T-helper 2 cell treated with Interferon-gamma antibody and Interleukin-4, amounts not matched to agents 100 ng/mL and 5 ng/mL, for 36 hours (primary cell): ENCODE data around the gene ERC1. TPM values are rescaled to one million over a fixed set of nuclear protein-coding genes. Genes with fewer than 3 reads are reported as not detected.
"Not testable (repeated sequence)": the region's sequence is repeated elsewhere in the genome, so short reads cannot be mapped to it uniquely, and the experiment has no call there.

Experiments
- intact Hi-C: fragments of 100-400 bp; cut with micrococcal nuclease; formaldehyde crosslinking; loops from one replicate; pipeline ENCODE4 v1.15.1; 2023
- total RNA-seq: library from RNA; stranded (reverse); gene quantifications from 2 replicates; pipeline ENCODE4 v1.2.3, GENCODE V29; 2022

The ERC1 gene
- total RNA-seq, 1 donor from 2014 or later: 51.5 TPM

DNA sequence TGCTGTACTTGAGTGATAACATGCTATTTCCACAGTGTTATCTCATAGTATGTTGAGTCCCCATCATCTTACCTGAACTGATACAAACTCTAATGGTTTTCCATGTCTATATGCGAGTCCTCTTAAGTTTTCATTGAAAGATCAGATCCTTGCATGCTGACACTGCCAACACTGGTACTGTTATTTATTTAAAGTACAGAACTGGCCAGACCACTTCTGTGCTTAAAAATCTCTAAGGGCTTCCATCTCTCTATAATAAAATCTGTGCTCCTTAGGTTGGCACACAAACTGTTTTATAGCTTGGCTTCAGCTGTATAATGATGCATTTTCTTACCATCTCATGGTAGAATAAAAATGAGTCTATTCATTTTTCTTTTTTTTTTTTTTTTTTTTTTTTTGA is 188.1 kb downstream of the ERC1 start:
- intact Hi-C loops: no loop called here

DNA sequence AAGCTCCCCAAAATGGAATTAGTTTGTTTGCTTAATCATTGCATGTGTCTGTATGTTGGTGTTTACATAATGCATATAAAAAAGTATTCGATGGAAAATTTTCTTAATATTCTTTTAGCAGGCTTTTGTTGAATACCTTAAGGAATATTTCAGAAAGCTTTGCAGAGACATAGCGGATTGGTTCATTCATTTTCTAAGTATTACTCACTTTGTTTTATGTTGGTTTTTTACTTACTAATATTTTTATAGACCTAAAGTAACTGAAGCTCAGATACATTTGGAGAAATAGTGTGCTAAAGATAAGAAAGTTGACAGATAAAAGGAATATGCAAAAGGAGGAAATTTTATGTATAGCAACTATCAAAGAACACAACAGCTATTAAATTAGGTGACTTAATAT is 191.0 kb downstream of the ERC1 start:
- intact Hi-C loops: no loop called here

DNA sequence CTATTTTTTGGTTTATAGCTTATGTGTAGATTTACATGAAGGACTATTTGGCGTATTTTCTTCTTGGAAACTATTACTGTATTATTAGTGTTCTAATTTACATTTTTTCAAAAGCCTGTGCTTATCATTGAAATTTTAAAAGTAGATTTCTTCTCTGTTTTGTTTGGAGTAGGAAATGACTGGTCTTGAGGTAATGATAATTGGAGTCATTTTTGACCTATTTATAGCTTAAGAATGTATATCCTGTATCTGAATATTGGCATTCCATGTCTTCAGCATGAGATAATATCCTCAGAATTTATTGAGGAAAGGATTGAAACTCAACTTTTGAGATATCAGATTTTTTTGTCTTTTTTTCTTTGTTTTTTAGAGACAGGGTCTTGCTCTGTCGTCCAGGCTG is 193.4 kb downstream of the ERC1 start:
- intact Hi-C loops: no loop called here

DNA sequence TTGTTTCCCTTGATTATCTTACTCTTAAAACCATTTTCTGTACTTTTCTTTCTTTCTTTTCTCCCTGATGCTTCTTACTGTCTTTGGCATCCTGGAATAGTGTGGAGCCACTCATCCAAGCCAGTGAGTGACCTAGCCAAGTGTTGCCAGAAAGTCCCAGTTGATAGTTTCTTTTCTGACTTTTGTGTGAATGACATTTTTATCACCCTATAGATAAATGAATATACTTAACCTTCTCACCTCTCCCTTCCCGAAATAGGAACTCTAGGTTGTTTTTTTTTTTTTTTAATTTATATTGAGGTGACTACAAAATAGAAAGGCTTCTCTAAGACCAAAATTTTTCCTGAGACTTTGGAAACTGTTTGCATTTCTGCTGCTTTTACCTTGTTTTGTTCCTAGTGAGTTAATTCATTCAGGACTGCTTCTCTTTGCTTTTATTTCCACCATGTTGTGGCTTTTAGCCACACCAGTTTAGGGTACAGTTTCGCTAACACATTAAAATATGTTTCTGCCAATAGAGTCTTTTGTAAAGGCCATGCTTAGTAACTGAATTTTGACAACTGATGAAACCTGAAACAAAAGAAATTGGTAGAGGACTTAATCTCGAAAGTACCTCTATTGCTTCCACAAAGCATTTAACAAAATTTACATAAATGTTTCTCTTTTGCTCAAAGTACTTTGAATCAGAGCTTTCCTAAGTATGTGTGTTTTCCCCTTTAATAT is 194.6 kb downstream of the ERC1 start:
- intact Hi-C loops: no loop called here

DNA sequence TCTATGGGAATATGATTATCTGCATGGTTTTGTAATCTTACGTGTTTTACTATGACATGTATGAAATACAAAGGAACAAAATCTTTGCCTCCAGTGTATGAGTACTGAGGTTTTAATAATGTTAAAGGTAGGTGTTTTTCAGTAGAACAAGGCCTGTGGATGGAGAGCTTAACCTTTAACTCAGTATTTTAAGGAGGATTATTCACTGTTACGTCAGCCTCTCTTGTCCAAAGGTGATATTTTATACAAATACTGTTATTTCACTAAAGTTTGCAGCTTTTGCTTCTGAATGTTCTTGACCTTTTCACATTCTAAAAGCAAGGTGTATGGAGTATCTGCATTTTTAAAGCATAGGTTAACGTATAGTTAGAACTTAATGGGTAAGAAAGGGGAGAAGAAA is 195.3 kb downstream of the ERC1 start:
- intact Hi-C loops: no loop called here

DNA sequence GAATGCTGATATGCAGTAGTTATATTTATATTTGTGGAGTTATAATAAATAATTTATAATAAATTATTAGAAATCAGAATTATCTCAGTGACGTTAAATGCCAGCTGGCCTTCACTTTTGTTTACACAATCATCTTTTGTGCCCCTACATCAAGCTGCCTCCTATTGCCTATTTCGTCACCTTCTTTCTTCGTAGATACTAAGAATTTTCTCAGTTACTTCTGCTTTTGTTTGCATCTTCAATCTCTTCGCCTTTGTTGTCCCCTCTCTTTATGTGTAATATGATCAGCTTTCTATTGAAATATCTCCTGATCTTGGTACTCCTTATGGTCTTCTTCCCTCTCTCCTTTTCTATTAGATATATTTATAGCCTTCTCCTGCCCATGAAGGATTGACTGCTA is 197.0 kb downstream of the ERC1 start:
- intact Hi-C loops: no loop called here

DNA sequence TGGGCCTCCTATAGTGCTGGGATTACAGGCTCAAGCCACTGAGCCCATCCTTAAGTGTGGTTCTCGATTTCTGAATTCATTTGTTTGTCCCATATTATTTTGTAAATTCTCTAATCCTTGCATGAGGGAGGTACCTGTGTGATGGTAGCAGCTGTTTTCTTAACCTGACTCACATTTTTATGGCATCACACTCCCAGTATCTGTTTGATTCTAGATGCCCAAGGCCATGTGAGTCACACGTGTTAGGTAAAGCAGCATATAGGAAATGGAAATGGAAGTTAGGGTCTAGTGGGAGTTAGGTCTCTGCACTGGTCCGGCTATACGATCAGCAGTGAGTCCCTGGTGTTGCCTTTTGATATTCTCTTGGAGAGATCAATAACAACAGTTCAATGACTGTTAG is 198.1 kb downstream of the ERC1 start:
- intact Hi-C loops: no loop called here

DNA sequence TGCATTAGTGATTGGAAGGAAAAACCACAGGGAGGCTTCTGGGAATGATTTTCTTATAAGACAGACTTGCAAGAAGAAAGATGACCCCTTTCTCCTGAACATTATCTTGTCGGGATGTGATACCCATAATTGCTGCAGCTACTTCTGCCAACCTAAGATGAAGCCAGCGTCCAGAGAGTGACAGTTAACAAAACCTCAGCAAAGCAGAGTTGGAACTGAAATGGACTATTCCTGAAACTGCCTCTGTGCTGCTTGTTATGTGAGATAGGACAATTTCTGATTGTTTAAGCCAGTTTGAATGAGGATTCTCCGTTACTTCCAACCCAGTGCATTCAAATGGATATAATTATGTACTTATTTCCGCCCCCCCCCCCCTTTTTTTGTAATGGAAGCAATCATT is 204.5 kb downstream of the ERC1 start:
- intact Hi-C loops: no loop called here

DNA sequence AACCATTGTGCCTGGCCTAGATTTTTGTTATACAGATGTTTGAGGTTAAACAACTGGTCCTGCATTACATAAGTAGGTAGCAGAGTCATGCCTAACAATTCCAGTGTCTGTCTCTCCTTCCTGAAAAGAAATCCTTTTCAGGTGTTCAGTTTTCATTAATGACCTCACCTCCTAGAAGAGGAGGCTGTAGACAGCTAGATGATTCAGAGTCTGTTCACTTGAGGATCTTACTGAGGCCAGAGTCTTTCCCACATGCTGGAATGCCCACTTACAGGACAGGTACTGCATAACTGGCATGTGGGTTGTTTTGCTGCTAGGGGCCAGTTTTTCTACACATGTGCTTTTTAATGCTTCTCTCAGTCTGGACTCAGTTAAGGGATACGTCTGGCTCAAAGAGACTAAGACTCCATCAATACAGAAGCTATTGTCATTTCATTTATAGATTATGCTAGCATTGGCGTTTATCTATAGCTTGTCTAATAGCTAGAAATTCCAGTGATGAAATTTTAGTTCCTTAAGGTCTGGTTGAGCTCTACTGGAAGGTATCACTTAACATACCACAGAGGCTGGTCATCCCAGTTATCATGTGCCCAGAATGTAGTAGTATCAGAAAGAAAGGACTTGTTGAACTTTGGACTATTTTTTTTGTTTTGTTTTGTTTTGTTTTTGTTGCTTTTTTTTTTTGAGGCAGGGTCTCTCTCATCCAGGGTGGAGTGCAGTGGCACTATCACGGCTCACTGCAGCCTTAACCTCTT is 206.4 kb downstream of the ERC1 start:
- intact Hi-C loops: no loop called here

DNA sequence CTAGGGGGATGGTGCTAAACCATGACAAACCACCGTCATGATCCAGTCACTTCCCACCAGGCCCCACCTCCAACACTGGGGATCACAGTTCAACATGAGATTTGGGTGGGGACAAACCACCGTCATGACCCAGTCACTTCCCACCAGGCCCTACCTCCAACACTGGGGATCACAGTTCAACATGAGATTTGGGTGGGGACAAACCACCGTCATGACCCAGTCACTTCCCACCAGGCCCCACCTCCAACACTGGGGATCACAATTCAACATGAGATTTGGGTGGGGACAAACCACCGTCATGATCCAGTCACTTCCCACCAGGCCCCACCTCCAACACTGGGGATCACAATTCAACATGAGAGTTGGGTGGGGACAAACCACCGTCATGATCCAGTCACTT is 207.8 kb downstream of the ERC1 start:
- intact Hi-C loops: not testable (repeated sequence)

DNA sequence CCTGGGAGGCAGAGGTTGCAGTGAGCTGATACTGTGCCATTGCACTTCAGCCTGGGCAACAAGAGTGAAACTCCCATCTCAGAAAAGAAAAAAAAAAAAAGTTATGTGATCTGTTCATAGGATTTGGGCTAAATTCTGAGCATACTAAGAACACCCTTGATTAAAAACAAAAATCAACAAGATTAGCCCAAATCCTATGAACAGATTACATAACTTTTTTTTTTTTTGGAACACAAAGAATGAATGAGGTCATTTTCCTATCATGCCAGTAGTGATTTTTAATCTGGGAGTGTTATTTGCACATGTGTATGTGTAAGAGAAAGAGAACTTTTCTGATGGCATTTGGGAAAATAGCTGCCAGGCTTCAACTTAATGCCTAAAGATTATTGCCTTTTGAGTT is 208.7 kb downstream of the ERC1 start:
- intact Hi-C loops: loop anchor here (10.0 kb wide), 2 partner anchors 85 to 395 kb away; partner anchors contain the start of gene FBXL14

DNA sequence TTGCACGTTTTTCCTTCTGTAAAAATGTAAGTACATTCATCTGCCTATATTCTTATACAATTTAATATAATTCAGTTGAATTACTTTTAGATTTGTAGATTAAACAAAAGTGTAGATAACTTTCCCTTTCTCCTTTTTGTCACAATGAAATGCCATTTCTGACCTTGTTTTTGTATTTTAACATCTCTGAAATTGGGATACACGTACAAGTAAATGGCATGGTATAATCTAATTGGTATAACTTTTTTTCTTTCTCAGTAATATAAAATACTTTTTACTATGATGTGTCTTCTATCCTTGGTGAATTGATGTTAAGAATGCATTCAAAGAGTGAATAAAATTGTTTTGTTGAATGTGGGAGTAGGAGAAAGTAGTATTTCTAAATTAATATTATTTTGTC is 210.0 kb downstream of the ERC1 start:
- intact Hi-C loops: loop anchor here (10.0 kb wide), 2 partner anchors 86 to 394 kb away; partner anchors contain the start of gene FBXL14

DNA sequence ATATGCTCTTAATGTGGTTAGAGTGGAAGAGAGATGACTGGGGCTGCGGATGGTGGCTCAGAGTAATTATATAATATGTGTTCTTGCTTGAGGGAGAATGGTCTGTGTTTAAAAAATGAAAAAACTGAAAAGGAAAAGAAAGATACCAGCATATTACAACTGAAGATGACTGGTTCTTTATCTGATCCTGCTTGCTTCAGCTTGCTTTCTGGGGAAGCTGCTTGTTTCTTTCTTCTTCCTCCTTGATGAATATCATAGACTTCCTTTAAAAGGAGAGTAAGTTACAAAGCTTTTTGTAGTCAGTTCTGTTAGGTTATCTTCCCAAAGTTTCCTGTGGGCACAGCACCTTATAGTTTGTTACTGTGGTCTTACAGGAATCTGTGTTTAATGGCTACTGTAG is 210.9 kb downstream of the ERC1 start:
- intact Hi-C loops: loop anchor here (10.0 kb wide), 2 partner anchors 87 to 393 kb away; partner anchors contain the start of gene FBXL14

DNA sequence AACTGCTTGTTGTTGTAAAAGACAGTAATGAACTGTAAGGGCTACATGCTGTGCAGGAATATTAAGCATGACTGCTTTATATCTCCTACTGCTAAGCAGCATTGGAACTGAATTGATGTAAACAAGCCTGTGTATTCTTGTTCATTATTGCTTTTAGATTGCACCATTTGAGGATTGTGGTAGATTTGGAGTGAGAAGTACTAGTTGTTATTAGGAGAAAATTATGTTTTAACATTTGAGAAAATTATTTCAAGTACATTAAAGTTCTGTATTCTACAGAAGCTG is 212.7 kb downstream of the ERC1 start:
- intact Hi-C loops: loop anchor here (10.0 kb wide), 2 partner anchors 89 to 391 kb away; partner anchors contain the start of gene FBXL14

DNA sequence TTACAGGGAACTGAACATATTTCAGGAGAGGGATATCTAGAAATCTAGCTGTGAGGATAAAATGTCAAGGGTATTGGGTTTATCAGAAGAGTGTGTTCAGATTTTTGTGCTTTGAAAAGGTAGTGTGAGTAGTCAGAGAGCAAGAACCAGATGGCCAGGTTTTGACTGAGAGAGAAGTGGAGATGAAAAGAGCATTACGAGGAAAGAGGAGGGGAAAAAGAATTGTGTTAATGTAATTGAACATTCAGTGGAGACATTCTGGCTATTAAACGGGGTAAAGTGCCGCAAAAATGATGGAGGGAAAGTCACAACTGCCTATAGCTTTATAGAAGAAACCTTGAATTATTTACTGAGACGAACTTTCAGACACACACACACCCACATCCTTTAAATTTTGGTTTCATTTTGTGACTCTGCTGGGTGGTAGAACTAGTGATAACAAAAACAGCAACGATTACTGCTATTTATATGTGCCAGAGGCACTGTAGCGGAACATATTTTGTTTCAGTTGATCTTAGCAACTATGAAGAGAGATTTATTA is 213.6 kb downstream of the ERC1 start:
- intact Hi-C loops: loop anchor here (10.0 kb wide), 2 partner anchors 90 to 390 kb away; partner anchors contain the start of gene FBXL14

DNA sequence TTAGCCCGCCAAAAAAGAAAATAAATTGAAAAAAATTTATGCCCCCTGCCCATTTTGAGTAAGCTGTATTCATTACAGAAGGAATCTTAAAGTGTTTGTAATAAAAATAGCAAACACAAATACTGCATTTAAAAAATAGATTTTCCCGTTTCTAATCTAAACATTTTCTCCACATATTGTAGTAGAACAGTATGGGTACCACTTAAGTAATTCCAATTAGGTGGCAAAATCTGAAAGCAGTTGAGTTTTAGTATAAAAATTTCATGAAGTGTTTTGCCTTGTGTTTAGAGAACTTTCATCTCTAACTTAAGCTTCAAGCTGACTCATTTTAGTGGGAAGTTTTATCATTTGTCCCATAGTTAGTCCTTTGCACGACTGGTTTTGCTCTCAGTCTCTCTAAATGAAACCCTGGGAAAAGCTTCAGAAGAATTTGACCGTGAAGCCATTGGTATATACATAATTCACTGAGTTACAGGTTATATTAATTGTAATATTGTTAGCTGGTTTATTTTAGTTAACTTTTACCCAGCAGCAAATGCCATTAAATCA is 214.6 kb downstream of the ERC1 start:
- intact Hi-C loops: loop anchor here (10.0 kb wide), 2 partner anchors 91 to 389 kb away; partner anchors contain the start of gene FBXL14

DNA sequence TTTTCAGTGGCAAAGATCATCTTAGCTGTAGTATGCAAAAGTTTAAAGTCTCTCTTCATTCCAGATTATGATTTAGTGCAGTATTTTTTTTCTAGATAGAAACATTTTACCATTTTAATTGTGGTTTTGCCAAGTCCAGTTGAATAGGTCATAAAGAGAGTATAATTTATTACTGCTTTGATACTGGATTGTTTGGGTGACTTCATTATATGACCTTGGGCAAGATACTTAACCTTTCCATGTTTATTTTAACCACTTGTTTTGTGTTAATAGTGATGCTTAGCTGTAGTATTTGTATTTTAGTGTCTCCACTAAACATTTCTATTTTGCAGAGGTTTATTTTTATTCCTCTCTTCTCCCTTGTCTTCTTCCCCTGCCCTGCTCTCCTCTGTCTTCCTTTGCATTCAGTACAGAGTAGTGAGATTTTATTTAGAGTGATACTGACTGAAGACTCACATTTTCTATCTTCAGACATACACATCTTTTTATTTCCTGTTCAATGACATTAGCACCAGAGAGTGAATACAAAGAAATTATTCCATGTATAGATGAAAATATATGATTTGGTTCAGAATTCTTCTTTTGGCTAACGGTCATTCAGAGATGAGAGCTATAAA is 215.2 kb downstream of the ERC1 start:
- intact Hi-C loops: loop anchor here (10.0 kb wide), 2 partner anchors 91 to 389 kb away; partner anchors contain the start of gene FBXL14

DNA sequence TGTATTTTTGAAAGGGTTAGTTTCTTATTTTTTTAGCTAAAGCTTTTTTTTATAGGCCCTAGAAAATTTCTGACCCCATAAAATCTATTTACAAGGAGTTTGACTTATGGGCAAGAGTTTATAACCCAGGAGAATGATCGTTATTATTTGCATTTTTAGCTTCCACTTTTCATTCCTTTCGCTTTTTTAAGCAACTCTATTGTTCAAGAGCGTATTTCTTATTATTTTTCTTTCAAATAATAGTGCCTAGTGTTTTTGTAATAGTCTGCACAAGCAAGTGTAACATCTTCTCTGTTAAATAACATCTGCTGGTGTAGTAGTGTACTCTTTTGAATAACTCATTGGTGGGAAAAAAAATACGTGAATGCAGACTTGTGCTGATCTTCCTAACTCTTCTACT is 216.3 kb downstream of the ERC1 start:
- intact Hi-C loops: loop anchor here (10.0 kb wide), 2 partner anchors 92 to 388 kb away; partner anchors contain the start of gene FBXL14

DNA sequence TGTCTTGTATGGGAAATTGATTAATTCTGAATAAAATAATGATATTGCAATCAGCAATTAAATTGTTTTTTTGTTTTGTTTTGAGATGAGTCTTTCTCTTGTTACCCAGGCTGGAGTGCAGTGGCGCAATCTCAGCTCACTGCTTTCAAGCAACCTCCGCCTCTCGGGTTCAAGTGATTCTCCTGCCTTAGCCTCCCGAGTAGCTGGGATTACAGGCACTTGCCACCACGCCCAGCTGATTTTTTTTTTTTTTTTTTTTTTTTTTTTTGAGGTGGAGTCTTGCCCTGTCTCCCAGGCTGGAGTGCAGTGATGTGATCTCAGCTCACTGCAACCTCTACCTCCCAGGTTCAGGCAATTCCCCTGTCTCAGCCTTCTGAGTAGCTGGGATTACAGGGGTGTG is 217.7 kb downstream of the ERC1 start:
- intact Hi-C loops: loop anchor here (10.0 kb wide), 2 partner anchors 94 to 386 kb away; partner anchors contain the start of gene FBXL14

DNA sequence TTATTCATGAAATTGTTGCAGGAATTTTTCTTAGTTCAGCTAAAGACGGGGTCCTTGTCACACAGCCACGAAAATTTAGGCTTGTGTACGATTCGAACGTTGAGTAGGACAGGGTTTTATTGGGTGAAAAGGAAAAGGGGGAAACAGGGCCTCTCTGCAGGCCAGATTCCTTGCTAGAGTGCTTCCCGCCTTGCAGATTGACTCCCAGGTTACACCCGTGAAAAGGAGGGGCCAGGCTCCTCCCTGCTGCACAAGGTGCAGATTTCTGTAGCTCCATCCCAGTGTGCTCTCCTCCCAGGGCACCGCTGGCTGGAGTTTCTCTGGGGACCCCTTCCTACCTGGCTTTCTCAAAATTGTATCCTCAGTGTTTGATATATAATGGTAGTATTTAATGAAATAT is 221.5 kb downstream of the ERC1 start:
- intact Hi-C loops: no loop called here

DNA sequence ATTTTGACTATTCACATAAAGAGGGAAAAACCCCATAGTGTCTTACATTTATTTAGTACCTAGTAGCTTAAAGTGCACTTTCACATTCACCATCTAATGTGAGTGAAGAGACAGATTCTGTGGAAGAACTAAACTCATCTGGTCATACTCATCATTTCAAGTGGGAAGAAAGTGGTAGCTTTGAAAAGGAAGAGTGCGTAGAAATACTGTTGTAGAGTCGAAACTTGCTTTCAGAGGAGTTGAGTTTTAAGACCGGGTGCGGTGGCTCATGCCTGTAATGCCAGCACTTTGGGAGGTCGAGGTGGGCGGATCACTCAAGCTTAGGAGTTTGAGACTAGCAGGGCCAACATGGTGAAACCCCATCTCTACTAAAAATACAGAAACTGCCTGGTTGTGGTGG is 222.2 kb downstream of the ERC1 start:
- intact Hi-C loops: no loop called here
